ENCODE results near the gene LAMTOR3. TPM values are rescaled to one million over a fixed set of nuclear protein-coding genes. Genes with fewer than 3 reads are reported as not detected.

Gene LAMTOR3
- total and polyA plus RNA-seq, 11 donors = 26.6 to 40.0 (median 34.1) TPM

DNA sequence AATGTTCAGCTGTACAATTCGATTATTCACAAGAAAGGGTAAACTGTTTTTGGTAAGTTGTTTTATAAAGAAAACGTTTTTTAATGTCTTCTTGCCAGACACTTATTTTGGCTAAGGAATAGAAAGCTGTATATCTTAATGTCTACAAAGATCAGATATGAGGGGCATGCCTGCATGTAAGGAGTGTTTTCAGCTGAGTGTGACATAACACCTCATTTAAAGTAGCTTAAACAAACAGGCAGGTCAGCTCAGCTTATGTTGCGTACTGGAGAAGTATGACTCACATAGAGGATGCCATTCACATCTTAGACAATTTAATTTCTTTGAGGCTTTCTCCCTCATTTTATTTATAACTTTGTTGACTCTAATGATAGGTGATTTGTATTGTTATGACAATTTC, 30.4 kb downstream of the LAMTOR3 start:
- Histone ChIP-seq H3K9me3 (no peaks in the 10 kb centered on the region), H3K27ac (no peak overlapping the region), H3K36me3 (peaks cover 0 to 18% (median 0%) of the 10 kb centered on the region in 9 donors), H3K4me1 (peaks cover 0 to 3% (median 0%) of the 10 kb centered on the region in 12 donors), H3K4me3 (no peak overlapping the region), H3K27me3 (peaks cover 0 to 3% (median 0%) of the 10 kb centered on the region in 9 donors)
- TF ChIP-seq, protein P1, sequence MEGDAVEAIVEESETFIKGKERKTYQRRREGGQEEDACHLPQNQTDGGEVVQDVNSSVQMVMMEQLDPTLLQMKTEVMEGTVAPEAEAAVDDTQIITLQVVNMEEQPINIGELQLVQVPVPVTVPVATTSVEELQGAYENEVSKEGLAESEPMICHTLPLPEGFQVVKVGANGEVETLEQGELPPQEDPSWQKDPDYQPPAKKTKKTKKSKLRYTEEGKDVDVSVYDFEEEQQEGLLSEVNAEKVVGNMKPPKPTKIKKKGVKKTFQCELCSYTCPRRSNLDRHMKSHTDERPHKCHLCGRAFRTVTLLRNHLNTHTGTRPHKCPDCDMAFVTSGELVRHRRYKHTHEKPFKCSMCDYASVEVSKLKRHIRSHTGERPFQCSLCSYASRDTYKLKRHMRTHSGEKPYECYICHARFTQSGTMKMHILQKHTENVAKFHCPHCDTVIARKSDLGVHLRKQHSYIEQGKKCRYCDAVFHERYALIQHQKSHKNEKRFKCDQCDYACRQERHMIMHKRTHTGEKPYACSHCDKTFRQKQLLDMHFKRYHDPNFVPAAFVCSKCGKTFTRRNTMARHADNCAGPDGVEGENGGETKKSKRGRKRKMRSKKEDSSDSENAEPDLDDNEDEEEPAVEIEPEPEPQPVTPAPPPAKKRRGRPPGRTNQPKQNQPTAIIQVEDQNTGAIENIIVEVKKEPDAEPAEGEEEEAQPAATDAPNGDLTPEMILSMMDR (IDR thresholded peaks at IDR 0.05) = no peak
- TF ChIP-seq POLR2A (IDR thresholded peaks at IDR 0.05) = no peak
- 44 to 65% (median 58%) methylated on average over 3 of the region's 3 CpGs for WGBS, 4 donors
- no peak for DNase-seq
- ATAC-seq = no peak
- intact Hi-C loops (cut with DNase I) = no loop called here

DNA sequence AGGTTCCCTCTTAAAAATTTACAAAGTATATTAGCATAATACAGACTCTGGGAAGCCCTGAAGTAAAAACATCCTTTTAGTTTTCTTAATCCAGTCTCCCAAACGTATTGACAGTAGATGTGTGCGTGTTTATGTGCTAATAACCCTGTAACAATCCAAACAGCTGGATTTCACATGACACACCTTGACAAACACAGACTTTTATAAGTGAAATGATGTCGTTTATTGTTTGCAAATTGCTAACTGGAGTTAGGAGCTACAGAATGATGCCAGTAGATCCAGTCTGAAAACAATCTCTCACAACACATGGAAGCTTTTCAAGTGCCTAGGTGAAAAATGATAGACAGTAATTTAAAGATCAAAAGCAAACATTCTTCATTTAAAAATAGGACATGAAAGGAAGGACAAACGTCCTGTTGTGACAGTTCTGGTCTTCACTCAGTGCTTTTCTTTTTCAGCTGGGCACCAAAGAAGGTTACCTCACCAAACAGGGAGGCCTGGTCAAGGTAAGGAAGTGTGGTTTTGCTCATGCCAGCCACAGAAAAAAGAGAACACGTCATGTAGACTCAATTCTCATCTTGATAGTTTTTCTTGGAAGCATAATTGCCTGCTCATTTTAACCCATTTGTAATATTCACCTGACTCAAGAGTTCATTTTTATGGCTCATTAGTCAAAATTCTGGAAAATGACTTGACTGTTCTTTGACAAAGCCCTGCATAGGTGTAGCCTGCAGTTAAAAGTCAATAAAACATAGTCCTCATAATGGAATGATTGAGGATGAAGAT, 32.9 kb downstream of the LAMTOR3 start:
- Histone ChIP-seq H3K36me3 (peaks cover 0 to 6% (median 0%) of the 10 kb centered on the region in 9 donors), H3K4me3 (no peak overlapping the region), H3K27me3 (peaks cover 0 to 3% (median 0%) of the 10 kb centered on the region in 9 donors), H3K9me3 (no peaks in the 10 kb centered on the region), H3K4me1 (peaks cover 0 to 17% (median 0%) of the 10 kb centered on the region in 12 donors), H3K27ac (no peak overlapping the region)
- WGBS, 4 donors = 50 to 65% (median 56%) methylated on average over 5 of the region's 5 CpGs
- DNase-seq (no peak), ATAC-seq (no peak)
- intact Hi-C loops (cut with DNase I) = no loop called here
- TF ChIP-seq POLR2A (IDR thresholded peaks at IDR 0.05) = no peak
- TF ChIP-seq, protein P1 (IDR thresholded peaks at IDR 0.05) = no peak

DNA sequence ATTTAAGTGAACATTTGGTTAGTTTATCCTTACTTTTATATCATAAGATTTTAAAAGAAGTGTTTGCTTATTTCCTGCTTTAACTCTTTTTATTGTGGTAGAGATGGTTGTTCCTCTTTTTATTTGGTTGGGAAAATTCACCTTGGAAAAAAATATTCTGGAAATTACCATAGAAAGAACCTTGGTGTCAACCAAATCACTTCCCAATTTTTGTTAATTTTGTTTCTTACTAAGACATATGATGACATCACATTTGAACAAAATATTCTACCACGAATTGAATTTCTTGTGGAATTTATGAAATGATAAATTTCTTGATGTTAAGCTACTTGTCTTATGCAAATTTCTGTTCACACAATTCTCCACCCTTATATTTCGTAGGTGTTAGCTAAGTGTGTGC, 33.7 kb downstream of the LAMTOR3 start:
- no peak overlapping the region for H3K4me3 ChIP-seq
- no peaks in the 10 kb centered on the region for H3K9me3 ChIP-seq
- no peaks in the 10 kb centered on the region for H3K27me3 ChIP-seq
- no peak for TF ChIP-seq POLR2A (IDR thresholded peaks at IDR 0.05)
- TF ChIP-seq, protein P1 (IDR thresholded peaks at IDR 0.05) = no peak
- no peak overlapping the region for H3K27ac ChIP-seq
- ATAC-seq (no peak), DNase-seq (no peak)
- 59 to 66% (median 63%) methylated on average over 2 of the region's 2 CpGs for WGBS, 4 donors
- H3K4me1 ChIP-seq = peaks cover 0 to 23% (median 0%) of the 10 kb centered on the region in 12 donors
- peaks cover 0 to 6% (median 0%) of the 10 kb centered on the region in 9 donors for H3K36me3 ChIP-seq
- intact Hi-C loops (cut with DNase I) = no loop called here

DNA sequence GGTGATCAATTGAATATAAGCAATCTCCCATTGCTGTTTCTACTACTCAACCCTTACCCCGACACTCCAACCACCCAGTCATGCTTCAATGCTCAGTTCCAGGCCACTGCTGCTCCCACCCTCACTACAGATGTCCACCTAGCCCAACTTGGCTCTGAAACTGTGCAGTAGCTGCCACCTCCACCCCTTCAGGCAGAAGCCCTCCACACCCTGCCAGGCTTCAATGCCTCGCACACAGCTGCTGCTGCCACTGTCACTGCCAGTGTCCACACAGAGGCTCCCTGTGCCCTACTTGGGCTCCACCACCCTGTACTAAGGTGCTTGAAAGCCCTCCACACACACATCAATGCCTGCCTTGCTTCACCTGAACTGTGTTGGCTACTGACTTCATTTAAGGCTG, 34.6 kb downstream of the LAMTOR3 start:
- Histone ChIP-seq H3K4me3 (no peak overlapping the region), H3K27ac (no peak overlapping the region), H3K9me3 (no peaks in the 10 kb centered on the region), H3K4me1 (peaks cover 0 to 32% (median 0%) of the 10 kb centered on the region in 12 donors), H3K27me3 (no peaks in the 10 kb centered on the region), H3K36me3 (no peaks in the 10 kb centered on the region)
- TF ChIP-seq, protein P1 (IDR thresholded peaks at IDR 0.05) = no peak
- TF ChIP-seq POLR2A (IDR thresholded peaks at IDR 0.05) = no peak
- no peak for ATAC-seq
- WGBS, 4 donors = 87 to 91% (median 88%) methylated on average over 2 of the region's 2 CpGs
- DNase-seq = no peak
- intact Hi-C loops (cut with DNase I) = no loop called here

Measured in heart left ventricle (tissue), 16 donors.